GM23338 (cell line): ENCODE data around the gene ADD1. TPM values are rescaled to one million over a fixed set of nuclear protein-coding genes. Genes with fewer than 3 reads are reported as not detected.

ENCODE experiments used
- ATAC-seq: fragments of 200-7000 bp; cut with Tn5 transposase; 3 replicates; pipeline ENCODE4 v1.9.1; 2020
- DNase-seq: peaks from one replicate; pipeline ENCODE4 v3.0.0-alpha.2; 2015; ENCODE audit warnings: low spot score
- H2AFZ ChIP-seq: fragments of 200-600 bp; sonication (generic); 2 replicates; pipeline ENCODE4 v1.8.0; 2016; ENCODE audit warnings: antibody characterized with exemption, mild to moderate bottlenecking, moderate library complexity
- H3F3A ChIP-seq: fragments of 200-600 bp; sonication (generic); replicated peaks from 2 replicates; pipeline ENCODE4 v1.8.0; 2017; ENCODE audit warnings: antibody characterized with exemption, mixed run types, low read depth
- H3K27ac ChIP-seq: fragments of 200-600 bp; sonication (generic); 2 replicates; pipeline ENCODE4 v1.6.1; 2016; ENCODE audit warnings: low read depth
- H3K27me3 ChIP-seq: fragments of 200-600 bp; sonication (generic); 2 replicates; pipeline ENCODE4 v1.8.0; 2016; ENCODE audit warnings: mild to moderate bottlenecking, mixed run types, moderate library complexity; ENCODE audit not compliant: insufficient read depth
- H3K36me3 ChIP-seq: fragments of 200-600 bp; sonication (generic); 2 replicates; pipeline ENCODE4 v1.8.0; 2016; ENCODE audit warnings: mild to moderate bottlenecking; ENCODE audit not compliant: insufficient read depth
- H3K4me1 ChIP-seq: fragments of 200-600 bp; sonication (generic); 2 replicates; pipeline ENCODE4 v1.8.0; 2016; ENCODE audit warnings: mild to moderate bottlenecking, moderate library complexity; ENCODE audit not compliant: insufficient read depth
- H3K4me2 ChIP-seq: fragments of 200-600 bp; sonication (generic); 2 replicates; pipeline ENCODE4 v1.7.1; 2017; ENCODE audit warnings: mixed run types
- H3K4me3 ChIP-seq: fragments of 200-600 bp; sonication (generic); 2 replicates; pipeline ENCODE4 v1.6.1; 2016; ENCODE audit warnings: mixed run types
- H3K79me2 ChIP-seq: fragments of 200-600 bp; sonication (generic); replicated peaks from 2 replicates; pipeline ENCODE4 v1.8.0; 2017; ENCODE audit warnings: mild to moderate bottlenecking; ENCODE audit not compliant: insufficient read depth
- H3K9me2 ChIP-seq: fragments of 200-600 bp; sonication (generic); 2 replicates; pipeline ENCODE4 v1.8.0; 2017; ENCODE audit not compliant: insufficient read depth
- H4K20me1 ChIP-seq: fragments of 200-600 bp; sonication (generic); replicated peaks from 2 replicates; pipeline ENCODE4 v1.8.0; 2017; ENCODE audit warnings: mild to moderate bottlenecking; ENCODE audit not compliant: insufficient read depth
- H3K27ac Mint-ChIP-seq: 2 replicates; pipeline ENCODE4 v1.8.0; 2020; ENCODE audit warnings: inconsistent platforms, mild to moderate bottlenecking, moderate library complexity, mixed read lengths
- H3K27me3 Mint-ChIP-seq: 3 replicates; pipeline ENCODE4 v1.8.0; 2022; ENCODE audit warnings: low read depth, mild to moderate bottlenecking, moderate library complexity, mixed read lengths, inconsistent platforms; ENCODE audit not compliant: insufficient read depth, poor library complexity
- H3K36me3 Mint-ChIP-seq: 3 replicates; pipeline ENCODE4 v1.8.0; 2021; ENCODE audit warnings: low read depth, mild to moderate bottlenecking, inconsistent platforms, moderate library complexity, mixed read lengths
- H3K4me1 Mint-ChIP-seq: 3 replicates; pipeline ENCODE4 v1.8.0; 2020; ENCODE audit warnings: mild to moderate bottlenecking, inconsistent platforms, mixed read lengths
- H3K4me3 Mint-ChIP-seq: 3 replicates; pipeline ENCODE4 v1.8.0; 2021; ENCODE audit warnings: moderate library complexity, mild to moderate bottlenecking, inconsistent platforms, mixed read lengths
- H3K9me3 Mint-ChIP-seq: 3 replicates; pipeline ENCODE4 v1.8.0; 2020; ENCODE audit warnings: moderate library complexity, mild to moderate bottlenecking, inconsistent platforms, mixed read lengths
- CREB1 ChIP-seq: fragments of 250-450 bp; sonication (Bioruptor Pico); IDR thresholded peaks from 2 replicates; pipeline ENCODE4 v1.5.0; 2020; ENCODE audit warnings: low read depth, mild to moderate bottlenecking, moderate library complexity
- EZH2 ChIP-seq: fragments of 200-600 bp; sonication (generic); IDR thresholded peaks from one replicate; pipeline ENCODE4 v1.8.0; 2017; ENCODE audit warnings: antibody characterized with exemption, mild to moderate bottlenecking, low read depth; ENCODE audit not compliant: unreplicated experiment
- EZH2phosphoT487 ChIP-seq: fragments of 200-600 bp; sonication (generic); IDR thresholded peaks from one replicate; pipeline ENCODE4 v1.8.1; 2018; ENCODE audit warnings: antibody characterized with exemption; ENCODE audit not compliant: unreplicated experiment
- JUNB ChIP-seq: IDR thresholded peaks from one replicate; pipeline ENCODE4 v1.6.1; 2016; ENCODE audit warnings: antibody characterized with exemption; ENCODE audit not compliant: unreplicated experiment
- NANOG ChIP-seq: IDR thresholded peaks from 2 replicates; pipeline ENCODE4 v1.6.1; 2016; ENCODE audit warnings: antibody characterized with exemption, borderline replicate concordance
- POLR2AphosphoS5 ChIP-seq: IDR thresholded peaks from 2 replicates; pipeline ENCODE4 v1.6.1; 2016; ENCODE audit warnings: antibody characterized with exemption, low read depth
- STAT1 ChIP-seq: IDR thresholded peaks from one replicate; pipeline ENCODE4 v1.6.1; 2016; ENCODE audit warnings: antibody characterized with exemption; ENCODE audit not compliant: unreplicated experiment
- ZNF114 ChIP-seq: fragments of 250-450 bp; sonication (Bioruptor Pico); IDR thresholded peaks from 2 replicates; pipeline ENCODE4 v1.5.0; 2020; ENCODE audit warnings: mild to moderate bottlenecking, moderate library complexity
- ZNF331 ChIP-seq: fragments of 250-450 bp; sonication (Bioruptor Pico); IDR thresholded peaks from 2 replicates; pipeline ENCODE4 v1.5.0; 2020; ENCODE audit warnings: low read depth, mild to moderate bottlenecking, moderate library complexity
- polyA plus RNA-seq: library from polyadenylated mRNA; unstranded; fragments of >200 nt; fragmentation: Nextera tagmentation; extraction: Ambion mirVana; gene quantifications from 2 replicates; pipeline ENCODE4 v1.2.1, GENCODE V29; 2016
- total RNA-seq: library from RNA; depleted of rRNA; stranded (reverse); fragments of >200 nt; shearing (Covaris generic); gene quantifications from 2 replicates; pipeline ENCODE4 v1.2.3, GENCODE V29; 2014
- TF ChIP-seq, protein P1 (sequence below): fragments of 250-450 bp; sonication (Bioruptor Pico); IDR thresholded peaks from 2 replicates; pipeline ENCODE4 v1.5.0; 2020; ENCODE audit warnings: mild to moderate bottlenecking, moderate library complexity
- TF ChIP-seq, protein P2 (sequence below): IDR thresholded peaks from 2 replicates; pipeline ENCODE4 v1.6.1; 2016; ENCODE audit warnings: antibody characterized with exemption
- TF ChIP-seq, protein P3 (sequence below): IDR thresholded peaks from one replicate; pipeline ENCODE4 v1.6.1; 2018; ENCODE audit warnings: antibody characterized with exemption; ENCODE audit not compliant: unreplicated experiment
- TF ChIP-seq, protein P4 (sequence below), 2 experiments: fragments of 200-600 bp in 1 of 2; sonication (generic) in 1 of 2; conservative IDR thresholded peaks; 2 replicates each; pipeline versions ENCODE4 v1.5.1 to v1.6.1; 2016 to 2017; ENCODE audit warnings: antibody characterized with exemption in 2 of 2, low read depth in 2 of 2, mild to moderate bottlenecking in 2 of 2, moderate library complexity in 1 of 2

The ADD1 gene
- total and polyA plus RNA-seq, 2 experiments from 2014 or later: 126 to 144 TPM

DNA sequence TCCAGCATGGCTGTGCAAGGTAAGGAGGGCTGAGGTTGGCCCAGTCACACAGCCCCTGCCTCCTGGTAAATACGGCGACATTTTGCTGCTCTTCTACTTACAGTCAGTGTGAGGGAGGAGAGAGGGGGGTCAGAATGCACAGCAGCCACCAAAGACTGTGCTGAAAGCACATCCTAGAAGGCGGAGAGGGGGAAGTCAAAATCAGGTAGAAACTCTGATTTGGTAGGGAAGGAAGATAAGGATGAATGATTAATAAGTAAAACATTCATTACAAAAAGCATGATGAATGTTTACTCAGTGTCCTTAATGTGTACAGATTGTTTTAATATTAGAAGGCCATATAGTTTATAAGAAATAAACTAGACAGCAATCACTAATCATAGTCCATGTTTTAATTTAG is 57.5 kb downstream of the ADD1 start (continued):
- TF ChIP-seq, protein P1, sequence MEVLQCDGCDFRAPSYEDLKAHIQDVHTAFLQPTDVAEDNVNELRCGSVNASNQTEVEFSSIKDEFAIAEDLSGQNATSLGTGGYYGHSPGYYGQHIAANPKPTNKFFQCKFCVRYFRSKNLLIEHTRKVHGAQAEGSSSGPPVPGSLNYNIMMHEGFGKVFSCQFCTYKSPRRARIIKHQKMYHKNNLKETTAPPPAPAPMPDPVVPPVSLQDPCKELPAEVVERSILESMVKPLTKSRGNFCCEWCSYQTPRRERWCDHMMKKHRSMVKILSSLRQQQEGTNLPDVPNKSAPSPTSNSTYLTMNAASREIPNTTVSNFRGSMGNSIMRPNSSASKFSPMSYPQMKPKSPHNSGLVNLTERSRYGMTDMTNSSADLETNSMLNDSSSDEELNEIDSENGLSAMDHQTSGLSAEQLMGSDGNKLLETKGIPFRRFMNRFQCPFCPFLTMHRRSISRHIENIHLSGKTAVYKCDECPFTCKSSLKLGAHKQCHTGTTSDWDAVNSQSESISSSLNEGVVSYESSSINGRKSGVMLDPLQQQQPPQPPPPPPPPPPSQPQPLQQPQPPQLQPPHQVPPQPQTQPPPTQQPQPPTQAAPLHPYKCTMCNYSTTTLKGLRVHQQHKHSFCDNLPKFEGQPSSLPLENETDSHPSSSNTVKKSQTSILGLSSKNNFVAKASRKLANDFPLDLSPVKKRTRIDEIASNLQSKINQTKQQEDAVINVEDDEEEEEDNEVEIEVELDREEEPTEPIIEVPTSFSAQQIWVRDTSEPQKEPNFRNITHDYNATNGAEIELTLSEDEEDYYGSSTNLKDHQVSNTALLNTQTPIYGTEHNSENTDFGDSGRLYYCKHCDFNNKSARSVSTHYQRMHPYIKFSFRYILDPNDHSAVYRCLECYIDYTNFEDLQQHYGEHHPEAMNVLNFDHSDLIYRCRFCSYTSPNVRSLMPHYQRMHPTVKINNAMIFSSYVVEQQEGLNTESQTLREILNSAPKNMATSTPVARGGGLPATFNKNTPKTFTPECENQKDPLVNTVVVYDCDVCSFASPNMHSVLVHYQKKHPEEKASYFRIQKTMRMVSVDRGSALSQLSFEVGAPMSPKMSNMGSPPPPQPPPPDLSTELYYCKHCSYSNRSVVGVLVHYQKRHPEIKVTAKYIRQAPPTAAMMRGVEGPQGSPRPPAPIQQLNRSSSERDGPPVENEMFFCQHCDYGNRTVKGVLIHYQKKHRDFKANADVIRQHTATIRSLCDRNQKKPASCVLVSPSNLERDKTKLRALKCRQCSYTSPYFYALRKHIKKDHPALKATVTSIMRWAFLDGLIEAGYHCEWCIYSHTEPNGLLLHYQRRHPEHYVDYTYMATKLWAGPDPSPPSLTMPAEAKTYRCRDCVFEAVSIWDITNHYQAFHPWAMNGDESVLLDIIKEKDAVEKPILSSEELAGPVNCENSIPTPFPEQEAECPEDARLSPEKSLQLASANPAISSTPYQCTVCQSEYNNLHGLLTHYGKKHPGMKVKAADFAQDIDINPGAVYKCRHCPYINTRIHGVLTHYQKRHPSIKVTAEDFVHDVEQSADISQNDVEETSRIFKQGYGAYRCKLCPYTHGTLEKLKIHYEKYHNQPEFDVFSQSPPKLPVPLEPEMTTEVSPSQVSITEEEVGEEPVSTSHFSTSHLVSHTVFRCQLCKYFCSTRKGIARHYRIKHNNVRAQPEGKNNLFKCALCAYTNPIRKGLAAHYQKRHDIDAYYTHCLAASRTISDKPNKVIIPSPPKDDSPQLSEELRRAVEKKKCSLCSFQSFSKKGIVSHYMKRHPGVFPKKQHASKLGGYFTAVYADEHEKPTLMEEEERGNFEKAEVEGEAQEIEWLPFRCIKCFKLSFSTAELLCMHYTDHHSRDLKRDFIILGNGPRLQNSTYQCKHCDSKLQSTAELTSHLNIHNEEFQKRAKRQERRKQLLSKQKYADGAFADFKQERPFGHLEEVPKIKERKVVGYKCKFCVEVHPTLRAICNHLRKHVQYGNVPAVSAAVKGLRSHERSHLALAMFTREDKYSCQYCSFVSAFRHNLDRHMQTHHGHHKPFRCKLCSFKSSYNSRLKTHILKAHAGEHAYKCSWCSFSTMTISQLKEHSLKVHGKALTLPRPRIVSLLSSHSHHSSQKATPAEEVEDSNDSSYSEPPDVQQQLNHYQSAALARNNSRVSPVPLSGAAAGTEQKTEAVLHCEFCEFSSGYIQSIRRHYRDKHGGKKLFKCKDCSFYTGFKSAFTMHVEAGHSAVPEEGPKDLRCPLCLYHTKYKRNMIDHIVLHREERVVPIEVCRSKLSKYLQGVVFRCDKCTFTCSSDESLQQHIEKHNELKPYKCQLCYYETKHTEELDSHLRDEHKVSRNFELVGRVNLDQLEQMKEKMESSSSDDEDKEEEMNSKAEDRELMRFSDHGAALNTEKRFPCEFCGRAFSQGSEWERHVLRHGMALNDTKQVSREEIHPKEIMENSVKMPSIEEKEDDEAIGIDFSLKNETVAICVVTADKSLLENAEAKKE (CRISPR knock-in tag): no peak

DNA sequence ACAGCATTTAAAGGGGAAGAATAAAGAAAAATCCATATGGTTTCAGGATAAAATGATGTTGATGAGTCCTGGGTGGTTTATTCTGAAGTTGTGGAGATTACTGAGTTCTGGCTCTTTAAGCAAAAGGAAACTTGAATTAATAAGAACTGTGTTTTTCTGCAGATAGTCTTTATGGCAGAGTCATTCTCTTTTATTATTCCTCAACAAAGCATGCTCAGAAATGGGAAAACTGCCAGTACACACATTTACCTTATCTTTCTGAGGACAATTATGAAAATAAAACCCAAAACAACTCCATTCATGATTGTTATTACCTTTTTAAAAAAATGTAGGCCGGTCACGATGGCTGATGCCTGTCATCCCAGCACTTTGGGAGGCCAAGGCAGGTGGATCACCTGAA is 58.5 kb downstream of the ADD1 start:
- ATAC-seq (no peak), DNase-seq (no peak)
- no peaks in the 10 kb centered on the region for H3K4me1 Mint-ChIP-seq
- Histone ChIP-seq H3K27me3 (no peaks in the 10 kb centered on the region), H2AFZ (no peak overlapping the region), H3K4me2 (no peak overlapping the region), H3K4me3 (no peak overlapping the region), H3K79me2 (no peaks in the 10 kb centered on the region), H3K36me3 (peaks cover 34% of the 10 kb centered on the region), H3K4me1 (no peaks in the 10 kb centered on the region), H3K9me2 (0 out of 2 replicates have a peak, but pooled peaks cover 3% of the 10 kb centered on the region), H4K20me1 (peaks cover 14% of the 10 kb centered on the region), H3F3A (0 out of 2 replicates have a peak, but pooled peaks cover 2% of the 10 kb centered on the region), H3K27ac (no peak overlapping the region)
- no peak overlapping the region for H3K4me3 Mint-ChIP-seq
- no peaks in the 10 kb centered on the region for H3K9me3 Mint-ChIP-seq
- no peak overlapping the region for H3K27ac Mint-ChIP-seq
- H3K27me3 Mint-ChIP-seq: peaks cover 4% of the 10 kb centered on the region
- peaks cover 68% of the 10 kb centered on the region for H3K36me3 Mint-ChIP-seq
- no peak for TF ChIP-seq ZNF114 (CRISPR knock-in tag)
- TF ChIP-seq NANOG: no peak
- no peak for TF ChIP-seq EZH2phosphoT487
- TF ChIP-seq CREB1 (CRISPR knock-in tag): no peak
- no peak for TF ChIP-seq STAT1
- TF ChIP-seq, protein P2, sequence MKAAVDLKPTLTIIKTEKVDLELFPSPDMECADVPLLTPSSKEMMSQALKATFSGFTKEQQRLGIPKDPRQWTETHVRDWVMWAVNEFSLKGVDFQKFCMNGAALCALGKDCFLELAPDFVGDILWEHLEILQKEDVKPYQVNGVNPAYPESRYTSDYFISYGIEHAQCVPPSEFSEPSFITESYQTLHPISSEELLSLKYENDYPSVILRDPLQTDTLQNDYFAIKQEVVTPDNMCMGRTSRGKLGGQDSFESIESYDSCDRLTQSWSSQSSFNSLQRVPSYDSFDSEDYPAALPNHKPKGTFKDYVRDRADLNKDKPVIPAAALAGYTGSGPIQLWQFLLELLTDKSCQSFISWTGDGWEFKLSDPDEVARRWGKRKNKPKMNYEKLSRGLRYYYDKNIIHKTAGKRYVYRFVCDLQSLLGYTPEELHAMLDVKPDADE: no peak
- no peak for TF ChIP-seq JUNB
- TF ChIP-seq, protein P3, sequence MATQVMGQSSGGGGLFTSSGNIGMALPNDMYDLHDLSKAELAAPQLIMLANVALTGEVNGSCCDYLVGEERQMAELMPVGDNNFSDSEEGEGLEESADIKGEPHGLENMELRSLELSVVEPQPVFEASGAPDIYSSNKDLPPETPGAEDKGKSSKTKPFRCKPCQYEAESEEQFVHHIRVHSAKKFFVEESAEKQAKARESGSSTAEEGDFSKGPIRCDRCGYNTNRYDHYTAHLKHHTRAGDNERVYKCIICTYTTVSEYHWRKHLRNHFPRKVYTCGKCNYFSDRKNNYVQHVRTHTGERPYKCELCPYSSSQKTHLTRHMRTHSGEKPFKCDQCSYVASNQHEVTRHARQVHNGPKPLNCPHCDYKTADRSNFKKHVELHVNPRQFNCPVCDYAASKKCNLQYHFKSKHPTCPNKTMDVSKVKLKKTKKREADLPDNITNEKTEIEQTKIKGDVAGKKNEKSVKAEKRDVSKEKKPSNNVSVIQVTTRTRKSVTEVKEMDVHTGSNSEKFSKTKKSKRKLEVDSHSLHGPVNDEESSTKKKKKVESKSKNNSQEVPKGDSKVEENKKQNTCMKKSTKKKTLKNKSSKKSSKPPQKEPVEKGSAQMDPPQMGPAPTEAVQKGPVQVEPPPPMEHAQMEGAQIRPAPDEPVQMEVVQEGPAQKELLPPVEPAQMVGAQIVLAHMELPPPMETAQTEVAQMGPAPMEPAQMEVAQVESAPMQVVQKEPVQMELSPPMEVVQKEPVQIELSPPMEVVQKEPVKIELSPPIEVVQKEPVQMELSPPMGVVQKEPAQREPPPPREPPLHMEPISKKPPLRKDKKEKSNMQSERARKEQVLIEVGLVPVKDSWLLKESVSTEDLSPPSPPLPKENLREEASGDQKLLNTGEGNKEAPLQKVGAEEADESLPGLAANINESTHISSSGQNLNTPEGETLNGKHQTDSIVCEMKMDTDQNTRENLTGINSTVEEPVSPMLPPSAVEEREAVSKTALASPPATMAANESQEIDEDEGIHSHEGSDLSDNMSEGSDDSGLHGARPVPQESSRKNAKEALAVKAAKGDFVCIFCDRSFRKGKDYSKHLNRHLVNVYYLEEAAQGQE: no peak
- TF ChIP-seq, protein P4, sequence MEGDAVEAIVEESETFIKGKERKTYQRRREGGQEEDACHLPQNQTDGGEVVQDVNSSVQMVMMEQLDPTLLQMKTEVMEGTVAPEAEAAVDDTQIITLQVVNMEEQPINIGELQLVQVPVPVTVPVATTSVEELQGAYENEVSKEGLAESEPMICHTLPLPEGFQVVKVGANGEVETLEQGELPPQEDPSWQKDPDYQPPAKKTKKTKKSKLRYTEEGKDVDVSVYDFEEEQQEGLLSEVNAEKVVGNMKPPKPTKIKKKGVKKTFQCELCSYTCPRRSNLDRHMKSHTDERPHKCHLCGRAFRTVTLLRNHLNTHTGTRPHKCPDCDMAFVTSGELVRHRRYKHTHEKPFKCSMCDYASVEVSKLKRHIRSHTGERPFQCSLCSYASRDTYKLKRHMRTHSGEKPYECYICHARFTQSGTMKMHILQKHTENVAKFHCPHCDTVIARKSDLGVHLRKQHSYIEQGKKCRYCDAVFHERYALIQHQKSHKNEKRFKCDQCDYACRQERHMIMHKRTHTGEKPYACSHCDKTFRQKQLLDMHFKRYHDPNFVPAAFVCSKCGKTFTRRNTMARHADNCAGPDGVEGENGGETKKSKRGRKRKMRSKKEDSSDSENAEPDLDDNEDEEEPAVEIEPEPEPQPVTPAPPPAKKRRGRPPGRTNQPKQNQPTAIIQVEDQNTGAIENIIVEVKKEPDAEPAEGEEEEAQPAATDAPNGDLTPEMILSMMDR (conservative IDR thresholded peaks at IDR 0.05; ENCODE audit: low read depth in 2 of 2): no peak
- no peak for TF ChIP-seq POLR2AphosphoS5
- no peak for TF ChIP-seq EZH2
- no peak for TF ChIP-seq ZNF331 (CRISPR knock-in tag)
